Left ventricle myocardium superior (tissue), 1 donor: Measurements from ENCODE around the gene PRSS50. TPM values are rescaled to one million over a fixed set of nuclear protein-coding genes. Genes with fewer than 3 reads are reported as not detected.

Experiments used
- ATAC-seq: fragments of 200-7000 bp; cut with Tn5 transposase; one replicate; pipeline ENCODE4 v1.9.1; 2020; ENCODE audit warnings: mild to moderate bottlenecking, moderate library complexity
- DNase-seq: peaks from one replicate; pipeline ENCODE4 v3.0.0-alpha.2; 2020
- intact Hi-C: fragments of 100-400 bp; cut with micrococcal nuclease; formaldehyde crosslinking; loops from one replicate; pipeline ENCODE4 v1.11.0; 2022
- total RNA-seq: library from RNA; stranded (reverse); fragmentation: NEBNext Ultra II Directional; extraction: Animal tissue kit (Norgen Biotek cat#: 25700); gene quantifications from one replicate; pipeline ENCODE4 v1.2.1, GENCODE V29; 2021
- donor health status: DM: no; HTN: yes; CAD: no; lungs with severe emphysema.

Gene PRSS50
- total RNA-seq, 1 donor from 2014 or later = 0.10 TPM

GRCh38 chr3:46695962-46696894, 21.4 kb downstream of the PRSS50 start:
- intact Hi-C loops = no loop called here
- peak; percentile 86 for DNase-seq
- ATAC-seq = peak; percentile 70

DNA sequence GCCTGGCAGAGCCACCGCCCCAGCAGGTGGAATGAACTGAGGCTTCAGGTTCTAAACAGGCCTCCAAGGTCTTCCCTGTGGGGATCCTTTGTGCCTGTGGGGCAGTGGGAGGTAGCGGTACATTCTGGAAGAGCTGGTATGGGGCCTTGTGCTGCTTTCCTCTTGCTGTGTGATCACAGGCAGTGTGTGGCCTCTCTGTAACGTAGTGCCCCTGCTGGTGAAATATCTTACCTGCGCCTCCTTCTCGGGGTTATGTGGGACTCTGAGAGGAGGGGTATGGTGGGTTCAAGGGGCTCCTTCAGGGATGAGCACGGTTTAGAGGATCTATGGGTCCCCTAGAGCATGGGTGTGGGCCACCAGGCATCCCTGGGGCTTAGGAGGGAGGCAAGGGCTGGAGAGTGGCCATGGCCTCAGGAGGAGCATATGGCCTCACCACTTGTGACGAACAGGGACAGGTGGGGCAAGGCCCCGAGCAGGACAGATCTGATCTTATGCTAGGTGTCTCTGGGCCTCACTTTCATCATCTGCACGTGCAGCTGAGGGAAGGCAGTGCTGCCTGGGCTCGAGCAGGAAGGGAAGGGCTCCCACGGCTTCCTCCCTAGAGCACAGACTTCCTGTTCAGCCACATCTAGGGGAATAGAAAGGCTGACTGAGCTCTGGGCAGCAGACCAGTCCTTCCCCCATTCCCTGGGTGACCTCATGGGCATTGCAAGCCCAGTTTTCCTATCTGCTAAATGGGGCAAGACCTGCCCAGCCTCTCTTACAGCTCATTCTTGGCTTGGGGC, 22.3 kb downstream of the PRSS50 start:
- DNase-seq (peak; percentile 69), ATAC-seq (peak; percentile 21)
- intact Hi-C loops = no loop called here

DNA sequence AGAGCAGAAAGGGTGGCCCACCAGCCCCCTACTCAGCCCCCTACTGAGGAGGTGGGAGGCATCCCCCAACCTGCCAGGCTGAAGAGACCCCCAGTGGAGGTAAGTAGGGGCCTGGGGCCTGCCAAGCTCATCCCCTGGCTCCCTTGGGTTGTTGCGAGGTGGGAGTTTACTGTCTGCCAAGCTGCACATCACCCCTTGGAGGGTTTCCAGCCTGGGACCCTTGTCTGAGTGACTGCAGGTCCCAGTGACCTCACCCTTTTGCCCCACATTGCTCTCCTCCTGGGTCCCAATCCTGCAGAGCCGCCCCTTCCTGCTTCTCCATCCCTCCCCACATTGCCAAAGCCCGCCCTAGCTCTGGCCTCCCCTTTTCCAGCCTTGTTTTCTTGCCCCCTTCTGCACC, 23.1 kb downstream of the PRSS50 start:
- intact Hi-C loops = no loop called here
- ATAC-seq = no peak
- no peak for DNase-seq

DNA sequence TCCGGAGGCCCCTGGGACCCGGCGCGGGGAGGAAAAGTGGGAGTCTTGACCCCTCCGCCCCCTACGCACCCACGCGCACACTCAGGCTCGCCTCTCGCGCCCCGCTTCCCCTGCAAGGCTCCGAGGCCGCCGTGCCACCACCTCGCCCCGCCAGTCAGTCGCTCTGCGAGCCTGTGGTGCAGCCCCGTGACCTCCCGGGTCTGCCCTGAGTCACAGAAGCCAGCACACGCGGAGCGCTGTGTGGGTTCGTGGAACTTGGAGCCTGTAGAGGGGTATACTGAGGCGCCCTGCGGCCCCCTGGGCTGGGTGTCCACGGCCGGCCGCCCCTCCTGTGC, 23.8 kb downstream of the PRSS50 start:
- intact Hi-C loops = no loop called here
- ATAC-seq = peak; percentile 10
- DNase-seq = no peak

- DNase-seq (peak; percentile 81), ATAC-seq (peak; percentile 72)
- intact Hi-C loops = no loop called here
Measured at GRCh38 chr3:46693038-46693891, 24.4 kb downstream of the PRSS50 start, which contains the start of gene ALS2CL. Gene ALS2CL (minus strand): TSS chr3:46693679. CDS start chr3:46689440, 4,239 bp downstream.

DNA sequence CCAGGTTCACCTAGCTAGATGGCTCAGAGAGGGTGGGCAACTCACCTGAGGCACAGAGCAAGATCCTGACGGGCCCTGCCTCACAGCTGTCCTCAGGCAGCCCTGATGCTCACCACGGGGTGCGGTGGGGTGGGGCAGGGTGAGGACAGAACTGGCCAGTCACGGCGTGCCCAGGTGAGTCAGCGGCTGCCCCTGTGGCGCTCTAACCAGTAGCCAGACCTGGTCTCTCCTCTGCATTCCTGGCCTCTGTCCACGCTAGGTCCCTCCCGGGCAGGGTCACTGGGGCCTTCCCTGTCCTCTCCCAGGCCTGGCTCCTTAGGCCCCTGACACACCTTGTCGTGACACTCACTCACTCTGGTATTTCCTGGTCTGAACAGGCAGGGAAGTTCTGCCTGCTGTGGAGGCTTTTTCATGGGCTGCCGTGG, 25.1 kb downstream of the PRSS50 start:
- intact Hi-C loops = no loop called here
- ATAC-seq = no peak
- peak; percentile 51 for DNase-seq

- intact Hi-C loops = no loop called here
- DNase-seq (peak; percentile 81), ATAC-seq (peak; percentile 54)
Measured at GRCh38 chr3:46690798-46691197, 26.9 kb downstream of the PRSS50 start.

GRCh38 chr3:46685446-46685845, 32.2 kb downstream of the PRSS50 start:
- ATAC-seq (no peak), DNase-seq (no peak)
- intact Hi-C loops = no loop called here

- intact Hi-C loops = no loop called here
- no peak for DNase-seq
- no peak for ATAC-seq
Measured at GRCh38 chr3:46684891-46685290, 32.8 kb downstream of the PRSS50 start.

DNA sequence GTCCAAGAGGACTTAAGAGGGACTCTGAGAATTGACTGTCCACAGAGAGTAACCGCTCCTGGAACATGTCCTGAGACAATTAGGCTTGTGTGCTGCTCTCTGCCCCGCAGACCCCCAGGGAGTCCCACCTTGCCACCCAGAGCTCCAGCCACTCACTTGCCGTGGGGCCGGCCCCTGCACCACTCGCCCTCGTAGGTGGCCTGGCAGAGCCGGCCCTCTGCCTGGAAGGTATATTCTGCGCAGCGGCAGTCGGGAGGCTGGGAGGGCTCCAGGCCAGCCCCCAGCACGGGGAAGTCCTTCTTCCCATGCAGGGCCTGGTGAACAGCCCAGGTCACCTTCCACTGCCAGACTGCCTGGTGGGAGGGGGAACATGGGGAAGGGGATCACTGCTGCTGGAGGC, 34.7 kb downstream of the PRSS50 start:
- DNase-seq (no peak), ATAC-seq (no peak)
- intact Hi-C loops = no loop called here

DNA sequence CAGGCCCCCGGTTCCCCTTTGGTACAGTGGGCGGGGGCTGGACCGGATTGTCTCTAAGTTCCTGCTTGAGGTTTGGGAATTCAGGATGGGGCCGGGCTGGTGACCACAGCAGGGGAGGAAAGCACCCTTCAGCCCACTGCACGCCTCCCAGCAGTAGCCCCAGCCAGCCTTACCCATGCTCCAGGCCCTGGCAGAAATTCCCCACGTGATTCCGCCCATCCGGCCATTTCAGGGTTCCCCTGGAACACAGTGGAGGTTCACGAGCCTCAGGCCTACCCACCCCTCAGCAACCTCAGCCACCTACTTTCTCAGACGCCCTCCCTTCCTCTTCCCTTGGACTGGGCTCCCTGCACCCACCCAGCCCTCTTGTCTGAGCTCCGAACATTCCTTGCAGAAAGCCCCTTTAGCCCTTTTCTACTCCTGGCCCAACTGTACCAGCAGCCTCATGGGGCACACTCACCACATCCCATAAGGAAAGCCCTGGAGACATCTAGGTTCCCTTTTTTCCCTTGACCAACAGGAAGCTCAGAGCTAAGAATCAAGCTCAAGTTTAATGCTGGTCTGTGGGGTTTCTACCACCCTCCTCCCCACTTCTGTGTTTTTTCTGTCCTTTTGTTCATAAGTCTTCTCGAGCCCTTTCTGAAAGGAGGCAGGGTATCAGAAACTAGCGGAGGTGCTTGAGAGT, 35.7 kb downstream of the PRSS50 start:
- DNase-seq (no peak), ATAC-seq (no peak)
- intact Hi-C loops = no loop called here

- ATAC-seq (no peak), DNase-seq (no peak)
- intact Hi-C loops = no loop called here
Measured at GRCh38 chr3:46681387-46681786, 36.3 kb downstream of the PRSS50 start.

- no peak for DNase-seq
- peak; percentile 60 for ATAC-seq
- intact Hi-C loops = no loop called here
Measured at GRCh38 chr3:46680298-46680826, 37.3 kb downstream of the PRSS50 start.

DNA sequence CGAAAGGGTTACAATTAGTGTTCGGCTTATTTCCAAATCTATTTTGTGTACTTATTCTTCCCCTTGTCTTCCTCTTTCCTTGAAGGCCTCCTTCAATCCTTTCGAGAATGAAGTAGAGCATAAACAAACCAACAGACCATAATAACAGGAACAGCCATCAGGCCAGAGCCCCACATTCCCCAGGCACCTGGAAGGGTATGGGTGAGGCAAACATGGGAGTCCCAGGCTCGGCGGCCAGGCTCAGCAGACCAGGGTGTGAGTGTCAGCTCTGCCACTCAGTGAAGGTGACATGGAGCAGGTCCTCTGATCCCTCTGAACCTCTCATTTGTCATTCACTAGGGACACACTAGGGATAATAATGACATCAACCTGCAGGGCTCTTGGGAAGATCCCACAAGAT, 38.0 kb downstream of the PRSS50 start:
- ATAC-seq (no peak), DNase-seq (no peak)
- intact Hi-C loops = no loop called here

DNA sequence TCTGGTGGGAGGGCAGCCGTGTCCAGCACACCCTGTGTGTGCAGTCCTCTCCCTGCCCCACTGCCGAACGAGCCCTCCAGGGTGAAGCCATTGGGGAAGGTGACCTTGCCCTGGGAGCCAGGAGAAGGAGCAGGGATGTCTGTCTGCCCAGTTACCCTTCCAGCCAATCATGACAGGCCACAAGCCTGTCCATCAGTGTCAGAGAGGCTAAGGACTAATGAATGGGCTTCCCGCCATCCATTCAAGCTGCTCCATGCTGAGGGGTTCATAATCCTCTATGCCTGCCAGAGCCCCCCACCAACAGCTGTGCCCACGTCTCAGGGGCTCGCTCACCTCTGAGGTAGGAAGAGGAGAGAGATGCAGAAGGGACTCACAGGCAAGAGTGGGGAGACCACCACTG, 39.4 kb downstream of the PRSS50 start:
- intact Hi-C loops = no loop called here

DNA sequence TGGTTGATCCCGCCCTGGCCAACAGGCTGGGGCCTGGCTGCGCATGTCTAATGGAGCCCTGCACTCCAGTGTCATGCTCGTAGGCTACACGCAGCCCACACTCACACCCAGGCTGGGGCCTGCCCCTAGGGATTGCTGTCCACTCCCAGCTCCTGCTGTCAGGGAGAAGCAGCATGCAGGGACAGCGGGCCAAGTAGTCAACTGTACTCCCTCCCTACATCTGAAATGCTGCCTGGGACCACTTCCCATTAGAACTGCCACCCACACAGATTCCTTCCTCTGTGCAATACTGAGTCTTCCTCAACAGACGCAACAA, 40.3 kb downstream of the PRSS50 start:
- ATAC-seq = peak; percentile 66
- peak; percentile 81 for DNase-seq
- intact Hi-C loops = no loop called here

More for the DNA sequence above, 39.4 kb downstream of the PRSS50 start:
- DNase-seq (no peak), ATAC-seq (no peak)

- intact Hi-C loops = no loop called here
- peak; percentile 28 for DNase-seq
- ATAC-seq = no peak
Measured at GRCh38 chr3:46676601-46677410, 40.9 kb downstream of the PRSS50 start.
